Neural cell (in vitro differentiated cells): Measurements from ENCODE around the gene RNF121.

ENCODE experiments used
- EZH2 ChIP-seq: fragments of 200-600, 300-800 bp; shearing (Covaris generic), sonication (generic); IDR thresholded peaks from 2 replicates; pipeline ENCODE4 v1.6.1; 2014; ENCODE audit warnings: antibody characterized with exemption, low read length, borderline replicate concordance, mild to moderate bottlenecking; ENCODE audit not compliant: insufficient read depth, poor library complexity, severe bottlenecking
- POLR2AphosphoS5 ChIP-seq: IDR thresholded peaks from 2 replicates; pipeline ENCODE4 v1.6.1; 2012
- RAD21 ChIP-seq: fragments of 450-650 bp; conservative IDR thresholded peaks from 2 replicates; pipeline ENCODE4 v1.6.1; 2014; ENCODE audit warnings: antibody characterized with exemption, mild to moderate bottlenecking, moderate library complexity
- TAF1 ChIP-seq: IDR thresholded peaks from 2 replicates; pipeline ENCODE4 v1.6.1; 2012; ENCODE audit warnings: low read depth
- TF ChIP-seq, protein P1 (sequence below): fragments of 450-650 bp; IDR thresholded peaks from 2 replicates; pipeline ENCODE4 v1.5.1; 2014; ENCODE audit warnings: antibody characterized with exemption, mild to moderate bottlenecking, moderate library complexity; ENCODE audit not compliant: poor library complexity, severe bottlenecking

DNA sequence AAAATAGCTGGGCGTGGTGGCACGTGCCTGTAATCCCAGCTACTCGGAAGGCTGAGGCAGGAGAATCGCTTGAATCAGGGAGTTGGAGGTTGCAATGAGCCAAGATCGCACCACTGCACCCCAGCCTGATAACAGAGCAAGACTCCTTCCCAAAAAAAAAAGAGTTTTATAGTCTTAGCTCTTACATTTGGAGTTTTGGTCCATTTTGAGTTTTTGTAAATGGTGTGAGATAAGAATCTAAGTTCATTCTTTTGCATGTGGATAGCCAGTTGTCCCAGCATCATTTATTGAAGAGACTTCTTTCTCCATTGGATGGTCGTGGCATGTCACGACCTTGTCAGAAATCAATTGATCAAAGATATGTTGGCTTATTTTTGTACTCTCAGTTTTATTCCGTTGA, 34.6 kb downstream of the RNF121 start:
- TF ChIP-seq TAF1 (no peak), EZH2 (no peak), RAD21 (no peak), POLR2AphosphoS5 (no peak)
- TF ChIP-seq, protein P1, sequence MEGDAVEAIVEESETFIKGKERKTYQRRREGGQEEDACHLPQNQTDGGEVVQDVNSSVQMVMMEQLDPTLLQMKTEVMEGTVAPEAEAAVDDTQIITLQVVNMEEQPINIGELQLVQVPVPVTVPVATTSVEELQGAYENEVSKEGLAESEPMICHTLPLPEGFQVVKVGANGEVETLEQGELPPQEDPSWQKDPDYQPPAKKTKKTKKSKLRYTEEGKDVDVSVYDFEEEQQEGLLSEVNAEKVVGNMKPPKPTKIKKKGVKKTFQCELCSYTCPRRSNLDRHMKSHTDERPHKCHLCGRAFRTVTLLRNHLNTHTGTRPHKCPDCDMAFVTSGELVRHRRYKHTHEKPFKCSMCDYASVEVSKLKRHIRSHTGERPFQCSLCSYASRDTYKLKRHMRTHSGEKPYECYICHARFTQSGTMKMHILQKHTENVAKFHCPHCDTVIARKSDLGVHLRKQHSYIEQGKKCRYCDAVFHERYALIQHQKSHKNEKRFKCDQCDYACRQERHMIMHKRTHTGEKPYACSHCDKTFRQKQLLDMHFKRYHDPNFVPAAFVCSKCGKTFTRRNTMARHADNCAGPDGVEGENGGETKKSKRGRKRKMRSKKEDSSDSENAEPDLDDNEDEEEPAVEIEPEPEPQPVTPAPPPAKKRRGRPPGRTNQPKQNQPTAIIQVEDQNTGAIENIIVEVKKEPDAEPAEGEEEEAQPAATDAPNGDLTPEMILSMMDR, result no peak
